GM19438 (cell line): ENCODE results near the gene IFI27L2.

Experiments
- ATAC-seq: cut with Tn5 transposase; IDR thresholded peaks from one replicate; pipeline ENCODE4 v1.9.1; 2021; ENCODE audit warnings: low read depth; ENCODE audit not compliant: unreplicated experiment

The IFI27L2 gene

GRCh38 chr14:94124582-94125377, 4.6 kb downstream of the IFI27L2 start:
- ATAC-seq = no peak

GRCh38 chr14:94123868-94124267, 5.5 kb downstream of the IFI27L2 start:
- no peak for ATAC-seq

DNA sequence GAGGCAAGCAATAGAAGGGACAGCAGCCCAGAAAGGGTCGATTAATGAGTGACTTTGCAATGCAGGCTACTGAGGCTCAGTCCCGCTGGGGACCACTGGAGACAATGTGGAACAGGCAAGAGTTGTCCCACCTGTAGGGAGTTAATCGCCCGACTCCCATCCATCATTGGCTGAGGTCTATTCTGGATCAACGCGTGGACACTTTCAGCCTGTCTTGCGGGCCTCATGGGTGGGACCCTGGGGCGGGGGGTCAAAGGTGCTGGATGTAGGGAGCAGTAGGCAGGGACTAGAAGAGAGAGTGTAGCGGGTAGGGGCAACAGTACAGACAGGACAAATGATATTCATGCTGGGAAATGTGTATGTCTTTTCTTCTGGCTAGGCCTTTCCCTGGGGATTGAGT, 6.1 kb downstream of the IFI27L2 start:
- ATAC-seq = no peak

GRCh38 chr14:94122438-94122837, 7.0 kb downstream of the IFI27L2 start:
- no peak for ATAC-seq

GRCh38 chr14:94121485-94121884, 7.9 kb downstream of the IFI27L2 start:
- no peak for ATAC-seq

- no peak for ATAC-seq
Measured at GRCh38 chr14:94120667-94121340, 8.6 kb downstream of the IFI27L2 start.

DNA sequence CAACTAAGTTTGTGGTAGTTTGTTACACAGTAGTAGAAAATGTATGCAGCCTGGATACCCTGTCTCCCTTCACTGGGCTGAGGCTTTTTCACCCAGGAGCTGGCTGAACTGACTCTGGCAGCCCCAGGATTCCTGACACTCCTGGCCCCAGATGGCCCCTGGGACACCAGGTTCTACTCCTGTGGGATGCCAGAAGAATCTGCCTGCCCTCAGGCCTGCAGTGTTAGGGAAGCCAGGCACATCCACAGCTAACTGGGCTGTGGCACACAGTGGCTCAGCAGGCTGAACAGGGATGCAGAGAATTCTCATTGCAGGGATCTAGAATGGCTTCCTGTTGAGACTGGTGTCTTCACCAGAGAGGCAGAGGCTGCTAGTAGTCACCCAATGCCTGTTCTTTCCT, 10.3 kb downstream of the IFI27L2 start:
- ATAC-seq = no peak

DNA sequence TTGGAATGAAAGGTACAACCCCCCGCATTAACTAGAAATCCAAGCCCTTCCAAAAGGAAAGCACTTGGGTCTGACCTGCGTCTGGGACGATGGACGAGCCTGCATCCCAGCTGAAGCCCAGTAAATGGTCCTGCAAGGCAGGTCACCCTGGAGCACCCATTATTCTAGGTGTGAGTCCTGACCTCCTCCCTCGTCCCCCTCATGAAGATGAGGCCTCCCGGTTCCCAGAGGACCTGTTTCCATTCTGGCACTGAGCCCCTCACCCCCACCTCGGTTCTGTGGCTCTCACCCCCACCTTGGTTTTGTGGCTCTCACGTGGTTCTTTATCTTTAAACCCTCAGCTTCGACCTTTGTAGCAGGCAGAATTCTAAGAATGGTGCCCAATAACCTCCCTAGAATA, 11.5 kb downstream of the IFI27L2 start:
- no peak for ATAC-seq

- no peak for ATAC-seq
Measured at GRCh38 chr14:94116701-94117100, 12.7 kb downstream of the IFI27L2 start.

- ATAC-seq = no peak
Measured at GRCh38 chr14:94115631-94116030, 13.8 kb downstream of the IFI27L2 start.

- no peak for ATAC-seq
Measured at GRCh38 chr14:94115058-94115591, 14.3 kb downstream of the IFI27L2 start.

DNA sequence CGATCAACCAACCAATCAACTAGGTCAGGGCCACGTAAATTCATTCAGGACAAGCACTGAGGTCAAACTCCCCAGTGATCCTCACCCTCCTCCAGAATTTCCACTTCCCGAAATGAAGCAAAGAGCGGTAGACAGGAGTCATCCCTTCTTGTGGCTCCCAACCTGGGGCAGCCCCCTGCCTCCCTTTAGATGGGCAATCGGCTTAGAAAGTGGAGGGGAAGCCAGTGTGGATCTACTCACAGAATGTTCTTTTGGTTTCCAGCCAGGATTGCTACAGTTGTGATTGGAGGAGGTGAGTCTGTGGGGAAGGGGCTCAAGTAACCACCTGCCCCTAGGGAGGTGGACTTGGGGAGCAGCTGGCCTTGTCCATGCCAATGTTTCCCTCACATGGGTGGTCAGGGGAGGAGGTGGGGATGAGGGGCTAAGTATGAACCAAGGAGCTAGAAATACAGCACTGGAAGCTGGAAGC, 14.8 kb downstream of the IFI27L2 start:
- ATAC-seq = no peak

GRCh38 chr14:94113908-94114588, 15.4 kb downstream of the IFI27L2 start:
- no peak for ATAC-seq

GRCh38 chr14:94113490-94113889, 15.9 kb downstream of the IFI27L2 start:
- ATAC-seq = no peak

- ATAC-seq = no peak
Measured at GRCh38 chr14:94113073-94113472, 16.3 kb downstream of the IFI27L2 start.

- ATAC-seq = no peak
Measured at GRCh38 chr14:94112513-94113063, 16.8 kb downstream of the IFI27L2 start.

DNA sequence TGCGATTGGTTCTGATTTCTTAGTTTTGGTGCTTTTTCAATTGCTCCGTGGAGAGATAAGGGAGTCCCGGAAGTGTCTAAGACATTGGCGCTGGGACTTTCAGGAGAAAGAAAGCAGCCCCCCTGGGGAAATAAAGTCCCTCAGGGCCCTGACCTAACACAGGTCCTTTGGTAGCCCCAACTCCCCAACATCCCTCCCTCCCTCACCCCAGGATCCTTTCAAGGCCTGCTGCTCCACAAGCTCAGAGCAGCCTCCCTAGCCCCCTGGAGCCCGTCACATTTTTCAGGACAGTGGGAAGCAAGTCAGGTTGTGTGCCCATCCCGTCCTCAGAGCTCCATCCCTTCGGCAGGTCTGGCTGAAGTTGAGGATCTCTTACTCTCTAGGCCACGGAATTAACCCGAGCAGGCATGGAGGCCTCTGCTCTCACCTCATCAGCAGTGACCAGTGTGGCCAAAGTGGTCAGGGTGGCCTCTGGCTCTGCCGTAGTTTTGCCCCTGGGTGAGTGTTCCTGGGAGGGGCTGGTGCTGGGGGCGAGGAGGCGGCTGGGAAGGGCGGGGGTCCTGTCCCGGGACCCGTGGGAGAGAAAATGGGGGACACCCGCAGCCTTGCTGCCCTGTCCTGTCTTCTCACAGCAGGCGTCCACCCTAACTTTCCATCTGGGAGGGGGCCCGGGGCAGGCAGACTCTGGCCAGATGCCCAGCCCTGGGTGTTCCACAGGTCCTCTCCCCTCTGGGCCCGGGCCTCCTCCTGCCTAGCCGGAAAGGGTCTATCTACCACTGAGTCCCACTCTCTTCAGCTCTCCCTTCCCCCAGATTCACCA, 17.9 kb downstream of the IFI27L2 start:
- ATAC-seq = no peak

DNA sequence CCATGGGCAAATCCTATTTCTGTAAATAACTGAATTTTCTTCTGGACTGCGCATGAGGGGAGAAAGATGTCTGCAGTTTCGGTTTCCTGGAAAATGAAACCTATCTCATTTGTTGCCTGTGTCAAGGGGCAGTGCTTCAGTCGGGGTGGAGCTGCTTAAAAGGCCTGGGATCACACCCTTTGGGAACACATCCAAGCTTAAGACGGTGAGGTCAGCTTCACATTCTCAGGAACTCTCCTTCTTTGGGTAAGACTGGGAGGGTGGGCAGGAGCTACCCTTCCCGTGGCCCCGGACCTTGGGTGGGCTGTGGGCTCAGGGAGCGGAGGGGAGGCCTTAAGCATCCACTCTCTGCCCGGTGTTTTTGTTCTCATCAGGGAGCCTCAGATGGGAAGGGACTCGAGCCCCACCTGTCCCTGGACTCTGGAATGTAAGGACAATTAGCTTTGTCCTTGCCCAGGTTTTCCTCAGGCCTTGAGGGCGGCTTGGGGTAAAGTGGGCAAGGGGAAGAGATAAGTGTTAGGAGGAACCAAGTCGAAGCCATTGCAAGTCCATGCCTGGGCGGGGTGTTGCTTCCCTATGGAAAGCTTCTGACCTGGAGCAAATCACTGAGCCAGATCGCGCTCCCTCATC, 18.7 kb downstream of the IFI27L2 start, which contains the start of gene IFI27:
Gene IFI27, plus strand, starts transcription at position 185 of the 630 bp plus-strand sequence.
- ATAC-seq = no peak

DNA sequence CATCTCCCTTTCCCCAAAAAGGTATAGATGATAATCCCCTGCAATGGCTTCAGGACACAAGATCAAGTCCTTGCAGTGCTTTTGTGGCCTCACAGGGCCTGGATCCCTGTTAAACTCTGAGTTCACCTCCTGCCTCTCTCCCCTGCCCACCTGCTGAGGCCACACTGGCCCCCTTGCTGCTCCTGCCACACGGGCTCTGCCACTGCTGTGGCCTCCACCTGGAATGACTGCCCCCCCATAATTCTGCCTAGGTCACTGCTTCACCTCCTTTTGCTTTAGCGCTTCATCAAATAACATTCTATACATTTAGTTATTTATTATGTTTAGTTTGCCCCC, 19.5 kb downstream of the IFI27L2 start:
- ATAC-seq = no peak

DNA sequence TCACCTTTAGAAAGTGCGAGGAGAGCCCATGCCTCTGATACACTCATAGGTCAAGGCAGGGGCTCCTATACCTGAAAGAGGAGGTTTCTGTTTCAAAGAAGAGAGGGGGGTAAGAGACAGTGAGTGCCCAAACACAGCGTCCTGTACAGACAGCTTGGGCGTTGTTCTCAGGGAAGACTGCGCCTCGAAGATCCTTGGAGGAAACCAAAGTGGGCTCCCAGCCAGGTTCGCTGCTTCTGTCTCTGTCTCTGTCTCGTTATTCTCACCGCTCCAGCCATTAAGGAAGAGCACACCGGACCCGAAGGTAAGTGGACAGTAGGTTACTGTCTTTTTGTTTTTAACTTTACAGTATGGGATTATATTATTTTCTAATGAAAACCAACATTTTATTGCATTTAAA, 24.7 kb downstream of the IFI27L2 start:
- ATAC-seq = no peak
